ENCODE data around the gene SPATA31C1.

Gene SPATA31C1

GRCh38 chr9:87944096-87944495, 26.3 kb downstream of the SPATA31C1 start:
- DNase-seq = no peak

DNA sequence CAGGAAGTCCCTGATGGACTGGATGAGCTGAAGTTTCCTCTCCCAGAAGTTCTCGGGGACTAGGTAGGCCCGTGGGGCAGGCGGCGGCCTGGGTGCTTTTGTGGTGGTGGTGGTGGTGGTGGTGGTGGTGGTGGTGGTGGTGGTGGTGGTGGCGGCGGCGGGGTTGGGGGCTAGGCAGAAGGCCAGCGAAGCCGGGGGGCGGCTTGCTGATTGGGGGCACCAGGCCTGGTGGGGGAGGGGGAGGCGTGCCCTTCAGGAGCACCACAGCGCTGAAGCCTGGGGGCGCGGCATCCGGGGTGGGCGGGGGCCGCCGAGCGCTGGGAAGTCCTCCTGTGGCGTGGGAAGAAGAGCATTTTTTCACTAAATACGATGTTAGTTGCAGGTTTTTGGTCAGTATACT, 26.9 kb downstream of the SPATA31C1 start:
- no peak for DNase-seq

- DNase-seq = no peak
Measured at GRCh38 chr9:87950296-87950695, 32.5 kb downstream of the SPATA31C1 start.

DNA sequence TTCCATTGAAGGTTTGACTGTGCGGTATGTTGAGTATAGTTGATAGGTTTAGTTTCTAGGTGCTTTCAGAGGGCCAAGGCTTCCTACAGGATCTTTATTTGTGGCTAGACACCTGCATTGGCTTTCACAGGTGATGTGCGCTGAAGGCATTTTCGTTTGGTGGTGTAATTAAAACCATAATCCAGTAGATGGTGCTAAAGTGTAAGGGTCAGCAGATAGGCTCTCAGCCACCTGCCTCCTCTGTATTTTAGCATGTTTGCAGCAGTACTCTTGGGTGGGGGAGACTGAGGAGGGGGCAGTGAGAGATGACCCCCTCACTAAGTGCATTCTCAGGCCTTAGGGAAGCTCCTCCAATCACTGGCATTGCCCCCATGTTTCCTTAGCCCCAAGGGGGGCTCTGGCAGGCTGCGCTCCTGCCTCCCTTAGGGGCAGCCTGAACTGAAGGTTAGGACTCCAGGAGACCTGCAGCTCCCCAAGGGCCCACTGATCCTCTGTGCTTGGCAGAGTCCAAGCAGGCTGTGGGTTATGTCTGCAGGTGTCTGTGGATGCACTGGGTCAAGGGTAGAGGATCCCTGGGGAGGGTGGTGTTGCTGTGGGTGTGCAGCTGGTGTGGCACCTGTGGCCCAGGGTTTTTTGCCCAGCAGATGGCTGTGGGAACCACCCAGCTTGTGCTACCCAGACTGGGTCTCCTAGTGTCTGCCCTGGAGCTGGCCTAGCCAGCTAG, 33.2 kb downstream of the SPATA31C1 start:
- no peak for DNase-seq

DNA sequence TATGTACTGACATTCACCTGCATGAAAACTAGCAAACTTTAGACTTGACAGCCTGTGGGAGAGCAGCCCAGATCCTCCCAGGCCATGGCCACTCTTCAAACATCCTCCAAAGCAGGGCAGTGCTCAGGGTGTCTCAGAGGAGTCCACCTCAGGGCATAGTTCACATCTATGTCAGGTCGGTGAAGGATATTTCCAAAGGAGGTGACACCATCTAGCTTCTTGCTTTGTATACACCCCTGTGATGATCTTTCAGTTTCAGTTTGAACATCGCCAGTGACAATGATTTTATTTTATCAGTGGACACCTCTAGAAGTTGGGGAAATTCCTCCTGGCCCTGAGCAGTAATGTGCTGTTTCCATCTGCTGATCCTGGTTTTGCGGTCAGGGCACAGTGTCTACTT, 36.5 kb downstream of the SPATA31C1 start:
- DNase-seq = no peak

- no peak for DNase-seq
Measured at GRCh38 chr9:87957839-87958238, 40.1 kb downstream of the SPATA31C1 start.

- no peak for DNase-seq
Measured at GRCh38 chr9:87958591-87958990, 40.8 kb downstream of the SPATA31C1 start.

DNA sequence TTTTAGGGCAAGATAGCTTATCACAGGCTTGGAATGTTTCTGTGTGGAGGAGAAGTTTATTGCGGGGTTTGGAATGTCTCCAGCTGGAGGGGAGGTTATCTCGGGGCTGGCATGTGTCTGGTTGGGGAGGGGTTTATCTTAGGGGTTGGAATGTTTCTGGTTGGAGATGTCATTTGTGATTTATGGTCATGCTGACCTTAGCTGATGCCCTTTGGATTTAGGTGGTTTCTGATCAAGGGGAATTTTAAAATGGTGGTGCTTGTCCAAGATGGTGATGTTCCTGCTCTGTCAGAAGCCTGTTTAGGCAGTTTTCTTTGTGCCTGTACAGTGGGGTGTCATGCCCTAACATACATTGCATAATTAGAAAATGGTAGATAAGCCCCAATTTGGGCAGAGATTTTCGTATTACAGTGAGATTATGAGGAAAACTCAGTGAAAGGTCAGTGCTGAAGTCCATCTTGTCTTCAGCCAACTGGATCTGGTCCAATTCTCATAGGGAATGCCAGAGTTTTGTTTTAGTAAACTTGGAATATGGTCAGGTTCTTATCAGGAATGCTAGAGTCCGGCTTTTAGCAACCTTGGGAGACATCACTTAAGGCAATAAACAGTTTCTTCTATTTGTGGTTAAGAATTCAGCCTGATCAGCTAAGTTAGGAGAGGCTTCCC, 42.3 kb downstream of the SPATA31C1 start:
- DNase-seq = no peak

- no peak for DNase-seq
Measured at GRCh38 chr9:87963770-87964169, 46.0 kb downstream of the SPATA31C1 start.

DNA sequence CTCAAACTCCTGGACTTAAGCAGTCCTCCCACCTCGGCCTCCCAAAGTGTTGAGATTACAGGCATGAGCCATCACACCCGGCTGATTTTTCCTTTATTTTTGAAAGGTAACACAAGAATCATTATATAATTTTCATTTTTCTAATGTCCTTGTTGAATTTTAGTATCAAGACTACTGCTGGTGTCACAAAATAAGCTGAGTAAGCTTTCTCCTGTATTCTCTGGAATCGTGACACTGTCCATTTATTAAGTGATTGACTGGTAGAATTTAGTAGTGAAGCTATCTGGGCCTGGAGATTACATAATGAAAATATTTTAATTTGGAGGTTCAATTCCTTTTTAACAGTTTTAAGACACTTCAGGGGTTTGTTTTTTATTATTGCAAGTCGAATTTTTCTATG, 47.1 kb downstream of the SPATA31C1 start:
- DNase-seq = no peak

GRCh38 chr9:87968155-87968554, 50.4 kb downstream of the SPATA31C1 start:
- no peak for DNase-seq

- DNase-seq = no peak
Measured at GRCh38 chr9:87970602-87971001, 52.8 kb downstream of the SPATA31C1 start.

DNA sequence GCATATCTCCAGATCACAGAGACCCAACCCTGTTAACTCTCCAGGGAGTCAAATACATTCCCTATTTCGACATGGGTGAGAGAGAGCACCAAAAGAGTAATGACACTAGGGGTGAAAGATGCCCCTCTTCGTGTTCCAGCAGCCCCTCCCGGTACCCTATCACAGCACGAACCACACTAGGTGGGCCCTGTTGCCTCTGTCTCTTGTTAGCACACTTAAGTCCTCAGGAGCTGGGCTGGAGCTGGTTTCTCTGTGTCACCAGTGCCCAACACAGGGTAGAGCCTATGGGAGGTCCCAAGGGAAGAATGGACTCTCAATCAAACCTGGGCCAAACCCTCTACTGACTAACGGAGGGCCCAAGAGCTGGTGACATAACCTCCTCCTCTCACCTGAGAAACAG, 55.4 kb downstream of the SPATA31C1 start:
- DNase-seq = no peak
